Smooth muscle cell (in vitro differentiated cells): Measurements from ENCODE around the gene C22orf31. TPM values are rescaled to one million over a fixed set of nuclear protein-coding genes. Genes with fewer than 3 reads are reported as not detected.
"Not testable (repeated sequence)": the region's sequence is repeated elsewhere in the genome, so short reads cannot be mapped to it uniquely, and the experiment has no call there.

Source experiments
- DNase-seq: peaks from one replicate; lab custom pipeline; 2025; ENCODE audit not compliant: unreplicated experiment; lab: John Stamatoyannopoulos, UW
- H2AFZ ChIP-seq: fragments of 200-600 bp; sonication (generic); 2 replicates; pipeline ENCODE4 v1.6.0; 2016; ENCODE audit warnings: antibody characterized with exemption, low read depth, mild to moderate bottlenecking
- H3F3A ChIP-seq: fragments of 200-600 bp; sonication (generic); 2 replicates; pipeline ENCODE4 v1.6.0; 2017; ENCODE audit warnings: antibody characterized with exemption, low read depth
- H3K27ac ChIP-seq: fragments of 200-600 bp; sonication (generic); 2 replicates; pipeline ENCODE4 v1.5.1; 2016; ENCODE audit warnings: low read depth, mild to moderate bottlenecking
- H3K27me3 ChIP-seq: fragments of 200-600 bp; sonication (generic); 2 replicates; pipeline ENCODE4 v1.6.1; 2016; ENCODE audit warnings: low read depth, mild to moderate bottlenecking
- H3K36me3 ChIP-seq: fragments of 200-600 bp; sonication (generic); 2 replicates; pipeline ENCODE4 v1.5.1; 2016; ENCODE audit warnings: low read depth
- H3K4me1 ChIP-seq: fragments of 200-600 bp; sonication (generic); 2 replicates; pipeline ENCODE4 v1.5.1; 2016; ENCODE audit warnings: low read depth
- H3K4me2 ChIP-seq: fragments of 200-600 bp; sonication (generic); 2 replicates; pipeline ENCODE4 v1.6.0; 2016; ENCODE audit warnings: mild to moderate bottlenecking
- H3K4me3 ChIP-seq: fragments of 200-600 bp; sonication (generic); 2 replicates; pipeline ENCODE4 v1.5.1; 2016; ENCODE audit warnings: mild to moderate bottlenecking
- H3K79me2 ChIP-seq: fragments of 200-600 bp; sonication (generic); 2 replicates; pipeline ENCODE4 v1.6.0; 2016; ENCODE audit warnings: low read depth, mild to moderate bottlenecking
- H3K9ac ChIP-seq: fragments of 200-600 bp; sonication (generic); 2 replicates; pipeline ENCODE4 v1.6.0; 2016; ENCODE audit warnings: low read depth
- H3K9me3 ChIP-seq: fragments of 200-600 bp; sonication (generic); replicated peaks from 2 replicates; pipeline ENCODE4 v1.5.1; 2016; ENCODE audit warnings: low read depth
- H4K20me1 ChIP-seq: fragments of 200-600 bp; sonication (generic); 2 replicates; pipeline ENCODE4 v1.6.0; 2016; ENCODE audit warnings: low read depth
- CTCF ChIP-seq: fragments of 200-600 bp; sonication (generic); IDR thresholded peaks from 2 replicates; pipeline ENCODE4 v1.5.1; 2017; ENCODE audit warnings: borderline replicate concordance, mild to moderate bottlenecking, antibody characterized with exemption; ENCODE audit not compliant: insufficient read depth, poor library complexity, severe bottlenecking
- WGBS: methylation state at CpG from one replicate; pipeline ENCODE4 v1.1.7; 2016; ENCODE audit warnings: low lambda C conversion rate; 5-methylcytosine and 5-hydroxymethylcytosine counted together
- polyA plus RNA-seq: library from polyadenylated mRNA; unstranded; fragments of >200 nt; fragmentation: Nextera tagmentation; extraction: Ambion mirVana; gene quantifications from 2 replicates; pipeline ENCODE4 v1.2.1, GENCODE V29; 2016
- total RNA-seq: library from RNA; depleted of rRNA; stranded (reverse); fragments of >200 nt; gene quantifications from 2 replicates; pipeline ENCODE4 v1.2.3, GENCODE V29; 2014

C22orf31 gene
- total and polyA plus RNA-seq, 2 experiments from 2014 or later = not detected

GRCh38 chr22:29089507-29089906 lies 27.9 kb upstream of the C22orf31 start:
- TF ChIP-seq CTCF = no peak

GRCh38 chr22:29088809-29089208 lies 27.2 kb upstream of the C22orf31 start:
- Histone ChIP-seq H3F3A (no peaks in the 10 kb centered on the region), H3K4me2 (no peak overlapping the region), H3K36me3 (no peaks in the 10 kb centered on the region), H4K20me1 (peaks cover 3% of the 10 kb centered on the region), H3K27ac (no peak overlapping the region), H3K9me3 (no peaks in the 10 kb centered on the region), H3K4me3 (no peak overlapping the region), H3K9ac (no peak overlapping the region), H2AFZ (no peak overlapping the region), H3K4me1 (no peaks in the 10 kb centered on the region), H3K27me3 (no peaks in the 10 kb centered on the region), H3K79me2 (no peaks in the 10 kb centered on the region)
- no peak for TF ChIP-seq CTCF
- DNase-seq = no peak
- WGBS = 93% methylated on average over 3 of the region's 3 CpGs

More at GRCh38 chr22:29089507-29089906, 27.9 kb upstream of the C22orf31 start:
- H2AFZ ChIP-seq = no peak overlapping the region
- H3K27ac ChIP-seq = no peak overlapping the region
- no peaks in the 10 kb centered on the region for H3K36me3 ChIP-seq
- H3K79me2 ChIP-seq = no peaks in the 10 kb centered on the region
- no peak overlapping the region for H3K4me3 ChIP-seq
- H3K9me3 ChIP-seq = no peaks in the 10 kb centered on the region
- WGBS = 88% methylated on average over 3 of the region's 3 CpGs
- H3K9ac ChIP-seq = no peak overlapping the region
- H3K4me2 ChIP-seq = no peak overlapping the region
- H4K20me1 ChIP-seq = peaks cover 3% of the 10 kb centered on the region
- no peaks in the 10 kb centered on the region for H3K4me1 ChIP-seq
- H3F3A ChIP-seq = no peaks in the 10 kb centered on the region
- H3K27me3 ChIP-seq = no peaks in the 10 kb centered on the region
- no peak for DNase-seq

GRCh38 chr22:29087012-29087411 lies 25.4 kb upstream of the C22orf31 start:
- Histone ChIP-seq H3K9ac (no peak overlapping the region), H3K27ac (no peak overlapping the region), H3K36me3 (no peaks in the 10 kb centered on the region), H3K4me2 (no peak overlapping the region), H3F3A (no peaks in the 10 kb centered on the region), H3K9me3 (no peaks in the 10 kb centered on the region), H3K4me3 (no peak overlapping the region), H3K79me2 (peaks cover 5% of the 10 kb centered on the region), H2AFZ (no peak overlapping the region), H3K4me1 (no peaks in the 10 kb centered on the region), H4K20me1 (peaks cover 3% of the 10 kb centered on the region), H3K27me3 (no peaks in the 10 kb centered on the region)
- no peak for TF ChIP-seq CTCF
- whole genome bisulfite sequencing = 100% methylated on average over 2 of the region's 2 CpGs
- no peak for DNase-seq

GRCh38 chr22:29083933-29084591 lies 22.4 kb upstream of the C22orf31 start:
- Histone ChIP-seq H3K79me2 (peaks cover 5% of the 10 kb centered on the region), H3K4me2 (no peak overlapping the region), H2AFZ (no peak overlapping the region), H3K4me3 (no peak overlapping the region), H3K27ac (no peak overlapping the region), H3K9ac (no peak overlapping the region), H3K36me3 (no peaks in the 10 kb centered on the region), H3K9me3 (no peaks in the 10 kb centered on the region), H3F3A (no peaks in the 10 kb centered on the region), H4K20me1 (peaks cover 3% of the 10 kb centered on the region), H3K27me3 (no peaks in the 10 kb centered on the region), H3K4me1 (peaks cover 3% of the 10 kb centered on the region)
- no peak for TF ChIP-seq CTCF
- no peak for DNase-seq
- 40% methylated on average over 5 of the region's 5 CpGs for WGBS

- DNase-seq, H3K4me2 ChIP-seq, H2AFZ ChIP-seq, H3K27ac ChIP-seq, H3K9me3 ChIP-seq, H3K36me3 ChIP-seq, H3K27me3 ChIP-seq, H3K4me1 ChIP-seq, H3K79me2 ChIP-seq, H3K4me3 ChIP-seq, H4K20me1 ChIP-seq, H3K9ac ChIP-seq, H3F3A ChIP-seq: not testable (repeated sequence)
- WGBS = 93% methylated on average over 7 of the region's 7 CpGs
Measured at GRCh38 chr22:29083576-29083932, 21.9 kb upstream of the C22orf31 start.
